K562 (cell line): Measurements from ENCODE around the gene P2RY8. TPM values are rescaled to one million over a fixed set of nuclear protein-coding genes. Genes with fewer than 3 reads are reported as not detected.

ENCODE experiments used
- ARID2 ChIP-seq: fragments of 450-650 bp; IDR thresholded peaks from 2 replicates; pipeline ENCODE4 v1.6.1; 2017; ENCODE audit warnings: antibody characterized with exemption, mild to moderate bottlenecking
- CXXC5 ChIP-seq: fragments of 250-450 bp; sonication (Bioruptor Pico); IDR thresholded peaks from 2 replicates; pipeline ENCODE4 v1.8.0; 2022; ENCODE audit warnings: inconsistent platforms, mild to moderate bottlenecking, moderate library complexity
- DIDO1 ChIP-seq: fragments of 450-650 bp; IDR thresholded peaks from 2 replicates; pipeline ENCODE4 v1.6.1; 2016; ENCODE audit warnings: low read depth, missing biosample characterization, missing genetic modification characterization
- GTF2B ChIP-seq: IDR thresholded peaks from 2 replicates; pipeline ENCODE4 v1.6.1; 2011; ENCODE audit not compliant: insufficient read length; ENCODE audit errors: extremely low read depth
- KDM4B ChIP-seq, 2 experiments: fragments of 450-650 bp in 1 of 2; sonication (generic) in 1 of 2; IDR thresholded peaks; 2 replicates each; pipeline ENCODE4 v1.6.1; 2016 to 2017; ENCODE audit warnings: borderline replicate concordance in 2 of 2, antibody characterized with exemption in 1 of 2, low read depth in 1 of 2, mild to moderate bottlenecking in 1 of 2
- KLF13 ChIP-seq: fragments of 450-650 bp; IDR thresholded peaks from 2 replicates; pipeline ENCODE4 v1.6.1; 2016; ENCODE audit warnings: missing genetic modification characterization, low read depth, mild to moderate bottlenecking, missing compliant biosample characterization, moderate library complexity, borderline replicate concordance
- MEIS2 ChIP-seq: fragments of 450-650 bp; IDR thresholded peaks from 2 replicates; pipeline ENCODE4 v1.6.1; 2014; ENCODE audit warnings: mild to moderate bottlenecking; ENCODE audit not compliant: partially characterized antibody
- NR2C1 ChIP-seq, 2 experiments: fragments of 450-650 bp; IDR thresholded peaks; 2 replicates each; pipeline ENCODE4 v1.6.1; 2017; ENCODE audit warnings: mild to moderate bottlenecking in 2 of 2, antibody characterized with exemption in 1 of 2, inconsistent platforms in 1 of 2, missing compliant biosample characterization in 1 of 2, missing genetic modification characterization in 1 of 2
- PKNOX1 ChIP-seq: fragments of 450-650 bp; IDR thresholded peaks from 2 replicates; pipeline ENCODE4 v1.6.1; 2016
- RBM25 ChIP-seq: fragments of 200-400 bp; formaldehyde crosslinking; IDR thresholded peaks from 2 replicates; pipeline ENCODE4 v1.6.1; 2018; ENCODE audit warnings: low read length, low read depth, moderate library complexity; ENCODE audit not compliant: severe bottlenecking
- RFX5 ChIP-seq: IDR thresholded peaks from 2 replicates; pipeline ENCODE4 v1.6.1; 2011; ENCODE audit warnings: low read depth, mild to moderate bottlenecking, improper control_type of control experiment, low read length
- SMAD3 ChIP-seq: fragments of 450-650 bp; formaldehyde crosslinking; conservative IDR thresholded peaks from 2 replicates; pipeline ENCODE4 v1.4.0; 2020; ENCODE audit warnings: mild to moderate bottlenecking
- STAT6 ChIP-seq: sonication (generic); formaldehyde crosslinking; IDR thresholded peaks from 2 replicates; pipeline ENCODE4 v1.8.1; 2023; ENCODE audit warnings: mild to moderate bottlenecking, missing genetic modification reagents
- TCF7L2 ChIP-seq: fragments of 150-350 bp; IDR thresholded peaks from 2 replicates; pipeline ENCODE4 v1.6.1; 2016; ENCODE audit warnings: low read depth, mild to moderate bottlenecking, low read length, moderate library complexity
- ZBTB9 ChIP-seq: fragments of 450-650 bp; formaldehyde crosslinking; IDR thresholded peaks from 2 replicates; pipeline ENCODE4 v1.4.0; 2020; ENCODE audit warnings: mild to moderate bottlenecking, moderate library complexity
- ZHX1 ChIP-seq: fragments of 150-350 bp; conservative IDR thresholded peaks from 2 replicates; pipeline ENCODE4 v1.6.1; 2014; ENCODE audit warnings: low read length
- ZNF583 ChIP-seq: fragments of 250-450 bp; sonication (Bioruptor Pico); IDR thresholded peaks from 2 replicates; pipeline ENCODE4 v1.4.0; 2020
- ZSCAN29 ChIP-seq: fragments of 450-650 bp; IDR thresholded peaks from 2 replicates; pipeline ENCODE4 v1.6.1; 2017
- polyA plus RNA-seq, 8 experiments: library from polyadenylated mRNA; depleted of rRNA in 4 of 8; stranded (reverse) in 5 of 8; unstranded in 3 of 8; fragments of >200 nt; fragmentation: Nextera tagmentation in 2 of 8; fragmentation: Illumina TruSeq in 1 of 8; extraction: Ambion mirVana in 2 of 8; extraction: Trizol in 1 of 8; gene quantifications; 2 replicates each; pipeline versions ENCODE4 v1.2.1 to v1.2.3, GENCODE V29; 2011 to 2014; ENCODE audit warnings: inconsistent platforms in 1 of 8, missing spikeins in 1 of 8
- total RNA-seq, 7 experiments: library from RNA; depleted of rRNA in 6 of 7; stranded (reverse); fragments of >200 nt in 6 of 7; fragmentation: Illumina TruSeq in 2 of 7; extraction: Trizol in 2 of 7; gene quantifications; 2 replicates each; pipeline versions ENCODE4 v1.2.1 to v1.2.3, GENCODE V29; 2011 to 2021; ENCODE audit warnings: low replicate concordance in 1 of 7

Gene P2RY8
- total and polyA plus RNA-seq, 9 of the 15 experiments (the other 6 are each of a cell fraction or from before 2014, with no cell fraction given): 0.04 to 0.69 (median 0.08) TPM; not detected in 3

- TF ChIP-seq GTF2B (no peak), DIDO1 (tag) (no peak), ARID2 (no peak), SMAD3 (CRISPR knock-in tag) (no peak), ZBTB9 (CRISPR knock-in tag) (no peak), KDM4B (IDR thresholded peaks at IDR 0.05; ENCODE audit: borderline replicate concordance in 2 of 2, low read depth in 1 of 2) (no peak), TCF7L2 (no peak), ZSCAN29 (no peak), PKNOX1 (no peak), ZNF583 (CRISPR knock-in tag) (no peak), NR2C1 (IDR thresholded peaks at IDR 0.05) (no peak), NR2C1 (tag; IDR thresholded peaks at IDR 0.05) (no peak), CXXC5 (CRISPR knock-in tag) (no peak), KLF13 (tag) (no peak), MEIS2 (no peak), RBM25 (peak; percentile 62), RFX5 (no peak), ZHX1 (no peak), STAT6 (CRISPR knock-in tag) (no peak)
Observed at GRCh38 chrX:1542994-1543725, 6.2 kb upstream of the P2RY8 start (continued).
